K562 (cell line): ENCODE results near the gene ZNF726. TPM values are rescaled to one million over a fixed set of nuclear protein-coding genes. Genes with fewer than 3 reads are reported as not detected.

ENCODE experiments used
- ATAC-seq: fragments of 200-7000 bp; cut with Tn5 transposase; 3 replicates; pipeline ENCODE4 v1.9.1; 2020; ENCODE audit warnings: moderate library complexity
- BruUV-seq: library from RNA; stranded (reverse); fragments of 400-500 nt; replicated peaks from 2 replicates; lab custom pipeline; 2021; lab: Mats Ljungman, UMichigan
- CTCF ChIA-PET: fragments of 300-600 bp; formaldehyde crosslinking; extraction: SDS; loops from one replicate; lab custom pipeline; 2021; ENCODE audit warnings: low intra/inter-chr PET ratio; lab: Yijun Ruan, JAX
- POLR2A ChIA-PET: fragments of 300-600, 350-650 bp; sonication (Branson Sonifier 250); formaldehyde crosslinking; extraction: SDS; loops from one replicate; lab custom pipeline; 2021; ENCODE audit warnings: antibody characterized with exemption, inconsistent platforms; lab: Yijun Ruan, JAX
- DNase-seq, 4 experiments: peaks; one replicate each; pipeline versions ENCODE4 v3.0.0 to v3.0.0-alpha.2; 2011 to 2018; ENCODE audit warnings: low spot score in 3 of 4, mixed read lengths in 3 of 4; ENCODE audit errors: extremely low read depth in 1 of 4
- FAIRE-seq: peaks from 2 replicates; lab custom pipeline; 2011; peaks lifted over from hg19 to GRCh38; lab: Jason Lieb, UNC
- H2AFZ ChIP-seq: 2 replicates; pipeline ENCODE4 v1.6.0; 2011; ENCODE audit warnings: low read depth, low read length, control low read depth, inconsistent platforms
- H3K27ac ChIP-seq: fragments of 200-600 bp; 3 replicates; pipeline ENCODE4 v1.8.0; 2011; ENCODE audit warnings: low read depth, mild to moderate bottlenecking, control low read depth, inconsistent platforms, low read length, moderate library complexity, mixed read lengths; ENCODE audit errors: extremely low read depth
- H3K27me3 ChIP-seq, 2 experiments: fragments of 300-600 bp in 1 of 2; 2 replicates in 1 of 2; 3 replicates in 1 of 2; pipeline versions ENCODE4 v1.6.0 to v1.8.0; 2011; ENCODE audit warnings: inconsistent platforms in 2 of 2, low read length in 2 of 2, mild to moderate bottlenecking in 1 of 2, mixed read lengths in 1 of 2, moderate library complexity in 1 of 2; ENCODE audit not compliant: control insufficient read depth in 2 of 2, insufficient read depth in 2 of 2
- H3K36me3 ChIP-seq: fragments of 300-600 bp; 3 replicates; pipeline ENCODE4 v1.8.0; 2011; ENCODE audit warnings: mild to moderate bottlenecking, low read length, inconsistent platforms; ENCODE audit not compliant: control insufficient read depth, insufficient read depth
- H3K4me1 ChIP-seq, 2 experiments: fragments of 200-600 bp in 1 of 2; replicated peaks in 1 of 2; 2 replicates in 1 of 2; 3 replicates in 1 of 2; pipeline versions ENCODE4 v1.5.1 to v1.8.0; 2011; ENCODE audit warnings: inconsistent platforms in 2 of 2, low read length in 2 of 2, mild to moderate bottlenecking in 1 of 2, mixed read lengths in 1 of 2, moderate library complexity in 1 of 2; ENCODE audit not compliant: control insufficient read depth in 2 of 2, insufficient read depth in 2 of 2
- H3K4me2 ChIP-seq: 2 replicates; pipeline ENCODE4 v1.6.1; 2011; ENCODE audit warnings: low read length, control low read depth, inconsistent platforms, mixed read lengths; ENCODE audit not compliant: insufficient read depth
- H3K4me3 ChIP-seq: fragments of 200-600 bp; sonication (generic), shearing (Covaris generic); 2 replicates; pipeline ENCODE4 v1.5.1; 2016; ENCODE audit warnings: control low read depth, inconsistent platforms
- H3K79me2 ChIP-seq: fragments of 200-600 bp; 3 replicates; pipeline ENCODE4 v1.8.0; 2011; ENCODE audit warnings: low read length, inconsistent platforms; ENCODE audit not compliant: control insufficient read depth, insufficient read depth
- H3K9ac ChIP-seq, 2 experiments: 2 replicates each; pipeline versions ENCODE4 v1.6.0 to v1.6.1; 2011; ENCODE audit warnings: low read depth in 2 of 2, low read length in 2 of 2, control low read depth in 1 of 2, inconsistent platforms in 1 of 2, mild to moderate bottlenecking in 1 of 2, mixed read lengths in 1 of 2; ENCODE audit not compliant: insufficient read depth in 1 of 2
- H3K9me1 ChIP-seq: one replicate; pipeline ENCODE4 v1.6.0; 2011; ENCODE audit warnings: inconsistent platforms, mild to moderate bottlenecking, low read length, moderate library complexity; ENCODE audit not compliant: control insufficient read depth, insufficient read depth
- H3K9me3 ChIP-seq: replicated peaks from 2 replicates; pipeline ENCODE4 v1.5.1; 2011; ENCODE audit warnings: low read depth, low read length, inconsistent platforms; ENCODE audit not compliant: control insufficient read depth, insufficient read depth
- H4K20me1 ChIP-seq: replicated peaks from 2 replicates; pipeline ENCODE4 v1.6.1; 2011; ENCODE audit warnings: low read length, inconsistent platforms, mixed read lengths; ENCODE audit not compliant: control insufficient read depth, insufficient read depth
- ATF3 ChIP-seq, 2 experiments: fragments of 450-650 bp in 1 of 2; sonication (generic) in 1 of 2; formaldehyde crosslinking in 1 of 2; IDR thresholded peaks in 1 of 2; conservative IDR thresholded peaks in 1 of 2; 2 replicates each; pipeline versions ENCODE4 v1.6.1 to v1.8.1; 2016 to 2023; ENCODE audit warnings: mild to moderate bottlenecking in 2 of 2, moderate library complexity in 2 of 2, inconsistent platforms in 1 of 2, missing genetic modification reagents in 1 of 2
- ATF7 ChIP-seq: fragments of 450-650 bp; IDR thresholded peaks from 2 replicates; pipeline ENCODE4 v1.7.1; 2014; ENCODE audit warnings: mild to moderate bottlenecking, moderate library complexity
- CEBPG ChIP-seq, 3 experiments: fragments of 200-800 bp in 1 of 3; sonication (Bioruptor generic) in 1 of 3; sonication (generic) in 1 of 3; formaldehyde crosslinking in 1 of 3; IDR thresholded peaks in 2 of 3; conservative IDR thresholded peaks in 1 of 3; 2 replicates each; pipeline versions ENCODE4 v1.6.1 to v1.8.0; 2016 to 2022; ENCODE audit warnings: missing compliant biosample characterization in 2 of 3, missing genetic modification characterization in 2 of 3, mild to moderate bottlenecking in 1 of 3, missing genetic modification reagents in 1 of 3
- HOMEZ ChIP-seq: fragments of 250-450 bp; sonication (Bioruptor Pico); IDR thresholded peaks from 2 replicates; pipeline ENCODE4 v1.4.0; 2020; ENCODE audit warnings: mild to moderate bottlenecking, moderate library complexity
- PHB ChIP-seq: fragments of 250-450 bp; sonication (Bioruptor Pico); IDR thresholded peaks from 2 replicates; pipeline ENCODE4 v1.5.0; 2021
- ZNF134 ChIP-seq: fragments of 250-450 bp; sonication (Bioruptor Pico); conservative IDR thresholded peaks from 2 replicates; pipeline ENCODE4 v1.4.0; 2020
- WGBS: fragments of 100-300 bp; shearing (Covaris generic); methylation state at CpG from one replicate; pipeline ENCODE4 v1.1.6; 2016; ENCODE audit warnings: low coverage, mixed read lengths; ENCODE audit not compliant: insufficient coverage; ENCODE audit errors: missing lambda C conversion rate; 5-methylcytosine and 5-hydroxymethylcytosine counted together
- in situ Hi-C: fragments of 300-500 bp; cut with MboI; formaldehyde crosslinking; loops from 4 replicates; pipeline ENCODE4 v1.15.0; 2018; ENCODE audit warnings: inconsistent platforms, mixed read lengths
- intact Hi-C: fragments of 100-400 bp; cut with micrococcal nuclease; formaldehyde crosslinking; loops from 2 replicates; pipeline ENCODE4 v1.14.2; 2022
- polyA plus RNA-seq, 8 experiments: library from polyadenylated mRNA; depleted of rRNA in 4 of 8; stranded (reverse) in 5 of 8; unstranded in 3 of 8; fragments of >200 nt; fragmentation: Nextera tagmentation in 2 of 8; fragmentation: Illumina TruSeq in 1 of 8; extraction: Ambion mirVana in 2 of 8; extraction: Trizol in 1 of 8; gene quantifications; 2 replicates each; pipeline versions ENCODE4 v1.2.1 to v1.2.3, GENCODE V29; 2011 to 2014; ENCODE audit warnings: inconsistent platforms in 1 of 8, missing spikeins in 1 of 8
- total RNA-seq, 7 experiments: library from RNA; depleted of rRNA in 6 of 7; stranded (reverse); fragments of >200 nt in 6 of 7; fragmentation: Illumina TruSeq in 2 of 7; extraction: Trizol in 2 of 7; gene quantifications; 2 replicates each; pipeline versions ENCODE4 v1.2.1 to v1.2.3, GENCODE V29; 2011 to 2021; ENCODE audit warnings: low replicate concordance in 1 of 7

The ZNF726 gene
- total and polyA plus RNA-seq, 9 of the 15 experiments (the other 6 are each of a cell fraction or from before 2014, with no cell fraction given) = 8.6 to 20.8 (median 14.6) TPM

GRCh38 chr19:23925285-23925684 is 10.6 kb downstream of the ZNF726 start:
- POLR2A ChIA-PET = no interaction called here
- H3K9me3 ChIP-seq = peaks cover 2% of the 10 kb centered on the region; the same call in 1 of the 2 replicates
- FAIRE-seq = no peak
- no peak overlapping the region for H3K4me3 ChIP-seq
- in situ Hi-C loops (no loop called here), intact Hi-C loops (no loop called here)
- no peak overlapping the region for H3K9ac ChIP-seq
- H3K36me3 ChIP-seq = peaks cover 25% of the 10 kb centered on the region; the same call in 2 of the 3 replicates
- no peaks in the 10 kb centered on the region for H3K9me1 ChIP-seq
- TF ChIP-seq ZNF134 (no peak), PHB (no peak), ATF3 (IDR thresholded peaks at IDR 0.05) (peak; percentile 54; the same call in 1 of the 2 replicates), ATF3 (CRISPR knock-in tag; conservative IDR thresholded peaks at IDR 0.05) (no peak), ATF7 (no peak), HOMEZ (CRISPR knock-in tag) (no peak), CEBPG (CRISPR knock-in tag; IDR thresholded peaks at IDR 0.05) (no peak), CEBPG (tag; conservative IDR thresholded peaks at IDR 0.05 in 1 of 2, IDR thresholded peaks at IDR 0.05 in 1 of 2) (peak in 1 of 2 experiments; percentile 51; a peak in 1 of 4 replicates)
- H3K4me1 ChIP-seq = no peaks in the 10 kb centered on the region
- H2AFZ ChIP-seq = no peak overlapping the region
- no peaks in the 10 kb centered on the region for H3K79me2 ChIP-seq
- CTCF ChIA-PET = no interaction called here
- 73% methylated on average over 5 of the region's 5 CpGs for WGBS
- H4K20me1 ChIP-seq = no peaks in the 10 kb centered on the region
- no peak for DNase-seq
- no peak overlapping the region for H3K4me2 ChIP-seq
- no peak overlapping the region for H3K27ac ChIP-seq
- BruUV-seq = no TSS peak
- no peaks in the 10 kb centered on the region for H3K27me3 ChIP-seq
- ATAC-seq = no peak
